ENCODE results near the gene TSGA10.

TSGA10 gene

DNA sequence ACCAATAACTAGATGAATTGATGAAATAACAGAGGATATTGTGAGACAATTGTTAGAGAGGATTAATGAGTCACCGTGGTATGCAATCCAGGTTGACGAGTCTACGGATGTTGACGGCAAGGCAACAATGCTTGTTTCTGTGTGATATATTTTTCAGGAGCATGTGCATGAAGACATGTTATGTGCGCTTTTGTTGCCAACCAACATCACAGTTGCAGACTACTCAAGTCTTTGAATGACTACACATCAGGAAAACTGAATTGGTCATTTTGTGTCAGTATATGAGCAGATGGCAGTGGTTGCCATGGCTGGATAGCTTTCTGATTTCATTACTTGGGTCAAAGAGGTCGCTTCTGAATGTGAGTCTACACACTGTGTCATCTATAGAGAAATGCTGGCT is 122.0 kb downstream of the TSGA10 start:
- Histone ChIP-seq H3K4me1 (no peaks in the 10 kb centered on the region), H3K36me3 (ENCODE audit: control insufficient read depth, insufficient read depth, low read length) (no peaks in the 10 kb centered on the region), H3K4me3 (ENCODE audit: low read depth, low read length) (no peak overlapping the region)

DNA sequence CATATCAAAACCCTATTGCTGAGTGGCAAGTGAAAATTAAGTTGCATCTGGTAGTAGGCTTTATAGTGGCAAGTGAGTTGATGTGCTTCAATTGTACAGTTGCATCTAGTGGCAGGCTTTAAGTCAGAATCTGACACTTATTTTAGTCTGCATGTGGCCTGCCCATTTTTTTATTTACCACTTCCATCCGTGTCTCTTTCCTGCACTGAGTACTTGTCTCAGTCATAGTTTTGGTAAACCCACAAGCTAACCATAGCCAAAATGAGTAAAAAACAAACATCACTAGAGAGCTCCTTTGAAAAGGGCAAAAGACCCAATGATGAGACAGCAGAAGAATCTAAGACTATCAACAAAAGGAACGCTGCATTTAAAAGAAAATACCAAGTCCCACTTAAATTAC is 122.7 kb downstream of the TSGA10 start:
- no peaks in the 10 kb centered on the region for H3K36me3 ChIP-seq (ENCODE audit: control insufficient read depth, insufficient read depth, low read length)
- H3K9ac ChIP-seq = no peak overlapping the region
- no peaks in the 10 kb centered on the region for H3K9me3 ChIP-seq (ENCODE audit: control insufficient read depth, low read length)
- no peak overlapping the region for H2AFZ ChIP-seq
- TF ChIP-seq, protein P1, sequence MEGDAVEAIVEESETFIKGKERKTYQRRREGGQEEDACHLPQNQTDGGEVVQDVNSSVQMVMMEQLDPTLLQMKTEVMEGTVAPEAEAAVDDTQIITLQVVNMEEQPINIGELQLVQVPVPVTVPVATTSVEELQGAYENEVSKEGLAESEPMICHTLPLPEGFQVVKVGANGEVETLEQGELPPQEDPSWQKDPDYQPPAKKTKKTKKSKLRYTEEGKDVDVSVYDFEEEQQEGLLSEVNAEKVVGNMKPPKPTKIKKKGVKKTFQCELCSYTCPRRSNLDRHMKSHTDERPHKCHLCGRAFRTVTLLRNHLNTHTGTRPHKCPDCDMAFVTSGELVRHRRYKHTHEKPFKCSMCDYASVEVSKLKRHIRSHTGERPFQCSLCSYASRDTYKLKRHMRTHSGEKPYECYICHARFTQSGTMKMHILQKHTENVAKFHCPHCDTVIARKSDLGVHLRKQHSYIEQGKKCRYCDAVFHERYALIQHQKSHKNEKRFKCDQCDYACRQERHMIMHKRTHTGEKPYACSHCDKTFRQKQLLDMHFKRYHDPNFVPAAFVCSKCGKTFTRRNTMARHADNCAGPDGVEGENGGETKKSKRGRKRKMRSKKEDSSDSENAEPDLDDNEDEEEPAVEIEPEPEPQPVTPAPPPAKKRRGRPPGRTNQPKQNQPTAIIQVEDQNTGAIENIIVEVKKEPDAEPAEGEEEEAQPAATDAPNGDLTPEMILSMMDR (IDR thresholded peaks at IDR 0.05) = no peak
- no peaks in the 10 kb centered on the region for H3K4me1 ChIP-seq
- H3K27ac ChIP-seq = no peak overlapping the region
- no peaks in the 10 kb centered on the region for H3K27me3 ChIP-seq (ENCODE audit: control insufficient read depth, insufficient read depth, low read length)
- H3K4me2 ChIP-seq (ENCODE audit: low read length) = no peak overlapping the region
- H3K4me3 ChIP-seq (ENCODE audit: low read depth, low read length) = no peak overlapping the region
- no peaks in the 10 kb centered on the region for H3K79me2 ChIP-seq

More for the DNA sequence above, 122.0 kb downstream of the TSGA10 start:
- Histone ChIP-seq H3K27me3 (ENCODE audit: control insufficient read depth, insufficient read depth, low read length) (no peaks in the 10 kb centered on the region), H3K9ac (no peak overlapping the region), H3K9me3 (ENCODE audit: control insufficient read depth, low read length) (no peaks in the 10 kb centered on the region), H3K79me2 (no peaks in the 10 kb centered on the region), H3K4me2 (ENCODE audit: low read length) (no peak overlapping the region), H3K27ac (no peak overlapping the region), H2AFZ (no peak overlapping the region)
- TF ChIP-seq, protein P1 (IDR thresholded peaks at IDR 0.05) = no peak

DNA sequence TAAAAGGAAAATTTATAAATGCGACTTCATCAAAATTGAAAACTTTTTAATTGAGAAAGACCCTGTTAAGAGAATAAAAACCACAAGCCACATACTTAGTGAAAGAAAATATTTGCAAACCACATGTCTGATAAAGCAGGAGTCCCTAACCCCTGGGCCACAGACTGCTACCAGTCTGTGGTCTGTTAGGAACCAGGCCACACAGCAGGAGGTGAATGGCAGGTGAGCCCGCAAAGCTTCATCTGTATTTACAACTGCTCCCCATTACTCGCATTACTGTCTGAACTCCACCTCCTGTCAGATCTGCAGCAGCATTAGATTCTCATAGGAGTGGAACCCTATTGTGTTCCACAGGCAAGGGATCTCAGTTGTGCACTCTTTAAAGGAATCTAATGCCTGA is 123.3 kb downstream of the TSGA10 start:
- Histone ChIP-seq H3K27me3 (ENCODE audit: control insufficient read depth, insufficient read depth, low read length) (no peaks in the 10 kb centered on the region), H3K36me3 (ENCODE audit: control insufficient read depth, insufficient read depth, low read length) (no peaks in the 10 kb centered on the region), H3K79me2 (no peaks in the 10 kb centered on the region), H3K27ac (no peak overlapping the region), H3K9ac (no peak overlapping the region), H3K4me2 (ENCODE audit: low read length) (no peak overlapping the region), H2AFZ (no peak overlapping the region), H3K4me3 (ENCODE audit: low read depth, low read length) (no peak overlapping the region), H3K4me1 (no peaks in the 10 kb centered on the region), H3K9me3 (ENCODE audit: control insufficient read depth, low read length) (no peaks in the 10 kb centered on the region)
- TF ChIP-seq, protein P1 (IDR thresholded peaks at IDR 0.05) = no peak

DNA sequence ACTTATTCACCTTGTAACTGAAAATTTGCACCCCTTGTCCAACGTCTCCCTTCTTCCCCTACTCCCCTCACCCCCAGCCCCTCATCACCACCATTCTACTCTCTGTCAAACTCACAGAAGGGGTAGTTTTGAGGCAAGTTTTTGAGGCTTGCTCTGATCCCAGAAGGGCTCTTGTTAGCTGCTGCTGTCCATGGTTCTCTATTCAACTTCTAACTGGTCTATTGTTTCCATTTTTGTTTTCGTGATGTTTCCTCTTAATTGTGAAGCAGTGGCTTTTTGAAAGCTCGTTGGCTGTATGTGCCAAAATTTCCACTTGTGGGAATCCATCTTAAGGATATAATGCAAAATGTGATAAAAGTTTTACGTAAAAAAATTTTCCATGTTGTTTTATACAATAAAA is 126.2 kb downstream of the TSGA10 start:
- Histone ChIP-seq H3K27me3 (ENCODE audit: control insufficient read depth, insufficient read depth, low read length) (no peaks in the 10 kb centered on the region), H2AFZ (no peak overlapping the region), H3K9me3 (ENCODE audit: control insufficient read depth, low read length) (no peaks in the 10 kb centered on the region), H3K4me1 (no peaks in the 10 kb centered on the region), H3K4me3 (ENCODE audit: low read depth, low read length) (no peak overlapping the region), H3K9ac (no peak overlapping the region), H3K36me3 (ENCODE audit: control insufficient read depth, insufficient read depth, low read length) (no peaks in the 10 kb centered on the region), H3K4me2 (ENCODE audit: low read length) (no peak overlapping the region), H3K27ac (no peak overlapping the region), H3K79me2 (no peaks in the 10 kb centered on the region)
- TF ChIP-seq, protein P1 (IDR thresholded peaks at IDR 0.05) = no peak

DNA sequence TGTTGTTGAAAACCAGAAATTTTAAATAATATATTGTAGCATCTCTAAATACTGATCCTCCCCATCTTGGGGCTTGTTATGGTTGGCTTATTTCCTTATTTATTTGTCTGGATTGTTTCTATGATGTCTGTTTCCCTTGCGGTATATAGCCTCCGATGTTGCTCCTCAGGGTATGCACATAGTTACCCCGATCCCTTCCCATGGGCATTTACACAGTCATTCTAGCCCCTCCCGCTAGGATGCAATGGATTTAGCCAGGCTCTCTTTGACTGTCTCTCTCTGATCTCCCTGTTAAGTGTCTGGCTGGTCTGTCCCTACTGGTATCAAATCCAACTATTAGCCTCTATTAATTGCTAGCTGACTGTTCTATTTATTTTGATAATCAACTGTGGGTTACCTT is 126.9 kb downstream of the TSGA10 start:
- Histone ChIP-seq H3K4me2 (ENCODE audit: low read length) (no peak overlapping the region), H3K79me2 (no peaks in the 10 kb centered on the region), H3K36me3 (ENCODE audit: control insufficient read depth, insufficient read depth, low read length) (no peaks in the 10 kb centered on the region), H3K9ac (no peak overlapping the region), H3K9me3 (ENCODE audit: control insufficient read depth, low read length) (no peaks in the 10 kb centered on the region), H3K4me3 (ENCODE audit: low read depth, low read length) (no peak overlapping the region), H3K27me3 (ENCODE audit: control insufficient read depth, insufficient read depth, low read length) (no peaks in the 10 kb centered on the region), H3K27ac (no peak overlapping the region), H2AFZ (no peak overlapping the region), H3K4me1 (no peaks in the 10 kb centered on the region)
- TF ChIP-seq, protein P1 (IDR thresholded peaks at IDR 0.05) = no peak
